HCT116 (cell line): ENCODE results near the gene SIRT7. TPM values are rescaled to one million over a fixed set of nuclear protein-coding genes. Genes with fewer than 3 reads are reported as not detected.

Experiments
- ATAC-seq: fragments of 200-7000 bp; cut with Tn5 transposase; 2 replicates; pipeline ENCODE4 v1.9.1; 2020; ENCODE audit warnings: mild to moderate bottlenecking, moderate library complexity
- BruUV-seq: library from RNA; stranded (reverse); fragments of 400-500 nt; replicated peaks from 2 replicates; lab custom pipeline; 2021; lab: Mats Ljungman, UMichigan
- CTCF ChIA-PET: fragments of 300-600 bp; sonication (Branson Sonifier 250); formaldehyde crosslinking; loops from one replicate; lab custom pipeline; 2021; ENCODE audit warnings: antibody characterized with exemption; lab: Charles Lee
- POLR2A ChIA-PET: fragments of 300-600, 350-600 bp; sonication (Branson Sonifier 250); formaldehyde crosslinking; loops from one replicate; lab custom pipeline; 2021; ENCODE audit warnings: antibody characterized with exemption; lab: Charles Lee
- RAD21 ChIA-PET, 2 experiments: fragments of 300-600 bp; sonication (Branson Sonifier 250); formaldehyde crosslinking; loops; one replicate each; lab custom pipeline; 2023; ENCODE audit warnings: low total read pairs in 2 of 2; ENCODE audit not compliant: uncharacterized antibody in 2 of 2, unreplicated experiment in 2 of 2, low non-redundant PET in 1 of 2; lab: Charles Lee
- DNase-seq: peaks from one replicate; pipeline ENCODE4 v3.0.0-alpha.2; 2010; ENCODE audit warnings: low read depth, low spot score
- H2AFZ ChIP-seq: fragments of 200-600 bp; shearing (Covaris generic), sonication (generic); 2 replicates; pipeline ENCODE4 v1.6.1; 2017; ENCODE audit warnings: low read depth, mixed run types, mixed read lengths, antibody characterized with exemption, low read length; ENCODE audit not compliant: poor library complexity, severe bottlenecking
- H3K27ac ChIP-seq: 2 replicates; pipeline ENCODE4 v1.5.1; 2012; ENCODE audit warnings: low read depth, low read length
- H3K27me3 ChIP-seq: fragments of 200-600 bp; sonication (generic); 2 replicates; pipeline ENCODE4 v1.6.1; 2016; ENCODE audit warnings: mixed run types, low read length, mixed read lengths; ENCODE audit not compliant: insufficient read depth
- H3K36me3 ChIP-seq, 2 experiments: fragments of 200-500 bp in 1 of 2; fragments of 200-600 bp in 1 of 2; sonication (Bioruptor generic) in 1 of 2; sonication (generic) in 1 of 2; 2 replicates each; pipeline versions ENCODE4 v1.5.1 to v1.6.1; 2014 to 2016; ENCODE audit warnings: low read length in 2 of 2, inconsistent platforms in 1 of 2, mixed read lengths in 1 of 2, mixed run types in 1 of 2; ENCODE audit not compliant: insufficient read depth in 2 of 2, control insufficient read depth in 1 of 2
- H3K4me1 ChIP-seq, 2 experiments: fragments of 200-600 bp in 1 of 2; sonication (generic) in 1 of 2; 2 replicates each; pipeline versions ENCODE4 v1.5.1 to v1.6.1; 2012 to 2017; ENCODE audit warnings: low read length in 2 of 2, inconsistent platforms in 1 of 2, mild to moderate bottlenecking in 1 of 2, mixed read lengths in 1 of 2, mixed run types in 1 of 2, moderate library complexity in 1 of 2; ENCODE audit not compliant: insufficient read depth in 2 of 2, control insufficient read depth in 1 of 2
- H3K4me2 ChIP-seq: fragments of 200-600 bp; sonication (generic); 2 replicates; pipeline ENCODE4 v1.6.1; 2017; ENCODE audit warnings: mixed run types, low read length, mixed read lengths
- H3K4me3 ChIP-seq, 2 experiments: fragments of 200-600 bp in 1 of 2; sonication (generic) in 1 of 2; replicated peaks in 1 of 2; 2 replicates each; pipeline ENCODE4 v1.5.1; 2011 to 2016; ENCODE audit warnings: low read length in 2 of 2, control low read depth in 1 of 2, low read depth in 1 of 2, mild to moderate bottlenecking in 1 of 2, mixed read lengths in 1 of 2, mixed run types in 1 of 2
- H3K79me2 ChIP-seq: fragments of 200-600 bp; sonication (generic); 2 replicates; pipeline ENCODE4 v1.6.1; 2017; ENCODE audit warnings: mild to moderate bottlenecking, mixed run types, low read length, moderate library complexity, mixed read lengths; ENCODE audit not compliant: insufficient read depth
- H3K9ac ChIP-seq: fragments of 200-600 bp; sonication (generic); 2 replicates; pipeline ENCODE4 v1.6.1; 2016; ENCODE audit warnings: low read length, mixed read lengths
- H3K9me2 ChIP-seq: fragments of 200-600 bp; sonication (generic), shearing (Covaris generic); 2 replicates; pipeline ENCODE4 v1.6.1; 2017; ENCODE audit warnings: mixed run types, mild to moderate bottlenecking, moderate library complexity; ENCODE audit not compliant: insufficient read depth
- H3K9me3 ChIP-seq, 2 experiments: fragments of 200-500 bp in 1 of 2; fragments of 200-600 bp in 1 of 2; sonication (Bioruptor generic) in 1 of 2; sonication (generic) in 1 of 2; 2 replicates each; pipeline ENCODE4 v1.6.1; 2014 to 2017; ENCODE audit warnings: low read length in 2 of 2, mixed read lengths in 2 of 2, inconsistent platforms in 1 of 2, low read depth in 1 of 2, mild to moderate bottlenecking in 1 of 2, mixed run types in 1 of 2, moderate library complexity in 1 of 2; ENCODE audit not compliant: control insufficient read depth in 1 of 2, insufficient read depth in 1 of 2
- H4K20me1 ChIP-seq: fragments of 200-600 bp; sonication (generic), shearing (Covaris generic); 2 replicates; pipeline ENCODE4 v1.6.1; 2017; ENCODE audit warnings: mixed run types, mild to moderate bottlenecking, moderate library complexity; ENCODE audit not compliant: insufficient read depth
- ELF1 ChIP-seq: IDR thresholded peaks from 2 replicates; pipeline ENCODE4 v1.6.1; 2012; ENCODE audit warnings: low read depth, borderline replicate concordance
- EZH2 ChIP-seq: fragments of 200-600 bp; sonication (generic); IDR thresholded peaks from 2 replicates; pipeline ENCODE4 v1.6.1; 2017; ENCODE audit warnings: antibody characterized with exemption, mixed run types
- FOSL1 ChIP-seq: IDR thresholded peaks from 2 replicates; pipeline ENCODE4 v1.6.1; 2012; ENCODE audit warnings: low read depth
- POLR2A ChIP-seq: IDR thresholded peaks from 2 replicates; pipeline ENCODE4 v1.7.0; 2011; ENCODE audit warnings: borderline replicate concordance; ENCODE audit not compliant: insufficient read depth, insufficient read length; ENCODE audit errors: extremely low read depth
- POLR2AphosphoS5 ChIP-seq: IDR thresholded peaks from 2 replicates; pipeline ENCODE4 v1.6.1; 2011; ENCODE audit warnings: mild to moderate bottlenecking, low read depth, low read length, moderate library complexity
- SRF ChIP-seq: IDR thresholded peaks from 2 replicates; pipeline ENCODE4 v1.6.1; 2012; ENCODE audit warnings: low read depth
- TCF7L2 ChIP-seq: IDR thresholded peaks from 2 replicates; pipeline ENCODE4 v1.7.0; 2011; ENCODE audit warnings: borderline replicate concordance, inconsistent platforms; ENCODE audit not compliant: insufficient read depth, insufficient read length; ENCODE audit errors: extremely low read depth
- ZNF274 ChIP-seq: fragments of 200-500 bp; sonication (Bioruptor generic); IDR thresholded peaks from 2 replicates; pipeline ENCODE4 v1.6.1; 2014; ENCODE audit warnings: mild to moderate bottlenecking, low read depth, low read length, inconsistent platforms
- intact Hi-C: fragments of 100-400 bp; cut with micrococcal nuclease; formaldehyde crosslinking; loops from 2 replicates; pipeline ENCODE4 v1.10.0; 2022
- total RNA-seq: library from RNA; stranded (reverse); gene quantifications from one replicate; pipeline ENCODE4 v1.2.1, GENCODE V29; 2021; ENCODE audit not compliant: unreplicated experiment
- TF ChIP-seq, protein P1 (sequence below): IDR thresholded peaks from 2 replicates; pipeline ENCODE4 v1.6.1; 2012
- TF ChIP-seq, protein P2 (sequence below), 3 experiments: fragments of 200-600 bp in 1 of 3; sonication (generic) in 1 of 3; IDR thresholded peaks in 2 of 3; conservative IDR thresholded peaks in 1 of 3; 2 replicates each; pipeline ENCODE4 v1.5.1; 2012 to 2017; ENCODE audit warnings: low read depth in 2 of 3, low read length in 2 of 3, antibody characterized with exemption in 1 of 3, borderline replicate concordance in 1 of 3, control low read depth in 1 of 3, mild to moderate bottlenecking in 1 of 3, mixed read lengths in 1 of 3, mixed run types in 1 of 3, moderate library complexity in 1 of 3; ENCODE audit not compliant: insufficient read depth in 1 of 3
- TF ChIP-seq, protein P3 (sequence below): IDR thresholded peaks from 2 replicates; pipeline ENCODE4 v1.6.1; 2012

Gene SIRT7
- total RNA-seq, 1 experiment from 2014 or later, result 62.6 TPM

DNA sequence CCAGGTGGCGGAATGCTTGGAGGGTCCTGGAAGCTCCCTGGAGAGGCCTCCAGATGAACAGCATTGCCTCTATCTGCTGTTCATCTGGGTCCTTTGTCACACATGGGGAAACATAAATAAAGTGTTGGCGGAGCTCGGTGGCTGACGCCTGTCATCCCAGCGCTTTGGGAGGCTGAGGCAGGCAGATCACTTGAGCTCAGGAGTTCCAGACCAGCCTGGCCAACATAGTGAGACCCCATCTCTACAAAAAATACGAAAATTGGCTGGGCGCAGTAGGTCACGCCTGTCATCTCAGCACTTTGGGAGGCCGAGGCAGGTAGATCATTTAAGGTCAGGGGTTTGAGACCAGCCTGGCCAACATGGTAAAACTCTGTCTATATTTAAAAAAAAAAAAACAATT lies 26.9 kb upstream of the SIRT7 start:
- BruUV-seq, result no TSS peak
- no peaks in the 10 kb centered on the region for H3K9me3 ChIP-seq
- no peaks in the 10 kb centered on the region for H3K9me2 ChIP-seq
- POLR2A ChIA-PET, result no interaction called here
- peaks cover 0 to 10% of the 10 kb centered on the region in 2 experiments; a peak in 1 of 4 replicates for H3K4me1 ChIP-seq
- intact Hi-C loops, result no loop called here
- no peak overlapping the region for H3K4me2 ChIP-seq
- CTCF ChIA-PET, result interaction anchor here (1.6 kb wide), 1 partner anchor 16 kb away, joined by 9 read pairs; the partner anchor contains the start of gene NOTUM
- no peaks in the 10 kb centered on the region for H3K79me2 ChIP-seq
- no peak overlapping the region for H3K9ac ChIP-seq
- RAD21 ChIA-PET, result no interaction called here
- H3K27ac ChIP-seq, result no peak overlapping the region
- no peak overlapping the region for H3K4me3 ChIP-seq
- no peak overlapping the region for H2AFZ ChIP-seq
- TF ChIP-seq FOSL1 (no peak), SRF (no peak), ELF1 (no peak), ZNF274 (no peak), EZH2 (no peak), POLR2AphosphoS5 (no peak), POLR2A (no peak), TCF7L2 (no peak)
- TF ChIP-seq, protein P1, sequence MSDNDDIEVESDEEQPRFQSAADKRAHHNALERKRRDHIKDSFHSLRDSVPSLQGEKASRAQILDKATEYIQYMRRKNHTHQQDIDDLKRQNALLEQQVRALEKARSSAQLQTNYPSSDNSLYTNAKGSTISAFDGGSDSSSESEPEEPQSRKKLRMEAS, result no peak
- TF ChIP-seq, protein P2, sequence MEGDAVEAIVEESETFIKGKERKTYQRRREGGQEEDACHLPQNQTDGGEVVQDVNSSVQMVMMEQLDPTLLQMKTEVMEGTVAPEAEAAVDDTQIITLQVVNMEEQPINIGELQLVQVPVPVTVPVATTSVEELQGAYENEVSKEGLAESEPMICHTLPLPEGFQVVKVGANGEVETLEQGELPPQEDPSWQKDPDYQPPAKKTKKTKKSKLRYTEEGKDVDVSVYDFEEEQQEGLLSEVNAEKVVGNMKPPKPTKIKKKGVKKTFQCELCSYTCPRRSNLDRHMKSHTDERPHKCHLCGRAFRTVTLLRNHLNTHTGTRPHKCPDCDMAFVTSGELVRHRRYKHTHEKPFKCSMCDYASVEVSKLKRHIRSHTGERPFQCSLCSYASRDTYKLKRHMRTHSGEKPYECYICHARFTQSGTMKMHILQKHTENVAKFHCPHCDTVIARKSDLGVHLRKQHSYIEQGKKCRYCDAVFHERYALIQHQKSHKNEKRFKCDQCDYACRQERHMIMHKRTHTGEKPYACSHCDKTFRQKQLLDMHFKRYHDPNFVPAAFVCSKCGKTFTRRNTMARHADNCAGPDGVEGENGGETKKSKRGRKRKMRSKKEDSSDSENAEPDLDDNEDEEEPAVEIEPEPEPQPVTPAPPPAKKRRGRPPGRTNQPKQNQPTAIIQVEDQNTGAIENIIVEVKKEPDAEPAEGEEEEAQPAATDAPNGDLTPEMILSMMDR (IDR thresholded peaks at IDR 0.05 in 2 of 3, conservative IDR thresholded peaks at IDR 0.05 in 1 of 3; ENCODE audit: borderline replicate concordance in 1 of 3, insufficient read depth in 1 of 3, low read depth in 2 of 3, low read length in 2 of 3), result no peak
- TF ChIP-seq, protein P3, sequence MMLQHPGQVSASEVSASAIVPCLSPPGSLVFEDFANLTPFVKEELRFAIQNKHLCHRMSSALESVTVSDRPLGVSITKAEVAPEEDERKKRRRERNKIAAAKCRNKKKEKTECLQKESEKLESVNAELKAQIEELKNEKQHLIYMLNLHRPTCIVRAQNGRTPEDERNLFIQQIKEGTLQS, result no peak
- H3K27me3 ChIP-seq, result no peaks in the 10 kb centered on the region
- H3K36me3 ChIP-seq, result no peaks in the 10 kb centered on the region
- no peak for DNase-seq
- H4K20me1 ChIP-seq, result no peaks in the 10 kb centered on the region
- no peak for ATAC-seq
